Measurements from ENCODE around the gene ROBO1. TPM values are rescaled to one million over a fixed set of nuclear protein-coding genes. Genes with fewer than 3 reads are reported as not detected.

ROBO1 gene
- total RNA-seq, 2 donors from 2014 or later: 7.6 to 19.7 TPM

DNA sequence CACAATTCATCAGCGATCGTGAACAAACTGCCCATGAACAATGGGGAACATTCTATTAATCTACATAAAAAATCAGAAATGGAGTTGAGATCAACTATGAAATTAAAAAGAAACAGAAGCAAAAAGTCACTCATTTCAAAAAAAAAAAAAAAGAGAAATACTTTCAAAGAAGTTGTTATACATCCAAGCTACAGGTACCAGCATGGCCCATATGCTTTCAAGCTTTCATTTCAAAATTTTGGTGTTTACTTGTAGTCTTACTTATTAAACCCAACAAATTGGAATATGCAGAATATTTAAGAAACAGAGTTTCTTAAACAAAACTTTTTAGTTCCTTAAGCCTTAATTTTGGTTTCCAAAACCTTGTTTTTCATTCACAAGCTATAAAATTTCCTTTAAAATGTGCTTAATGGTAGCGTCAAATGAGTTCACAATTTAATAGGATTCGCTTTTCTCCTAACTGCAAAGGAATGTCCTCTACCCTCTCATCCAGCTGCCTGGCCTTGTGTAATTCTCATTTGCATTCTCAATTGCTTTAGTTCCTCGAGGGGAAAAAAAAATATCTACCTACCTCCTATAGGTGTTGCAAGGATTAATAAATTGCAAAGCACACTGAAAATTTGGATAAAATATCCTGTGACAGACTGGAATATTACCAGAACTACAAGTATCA is 565.2 kb downstream of the ROBO1 start:
- TF ChIP-seq CTCF (IDR thresholded peaks at IDR 0.05): no peak
- DNase-seq (ENCODE audit: low spot score): no peak
- Histone ChIP-seq H3K36me3 (no peaks in the 10 kb centered on the region), H3K4me1 (no peaks in the 10 kb centered on the region), H3K4me3 (no peak overlapping the region), H3K27me3 (no peaks in the 10 kb centered on the region), H3K9me3 (no peaks in the 10 kb centered on the region), H3K27ac (no peak overlapping the region)

DNA sequence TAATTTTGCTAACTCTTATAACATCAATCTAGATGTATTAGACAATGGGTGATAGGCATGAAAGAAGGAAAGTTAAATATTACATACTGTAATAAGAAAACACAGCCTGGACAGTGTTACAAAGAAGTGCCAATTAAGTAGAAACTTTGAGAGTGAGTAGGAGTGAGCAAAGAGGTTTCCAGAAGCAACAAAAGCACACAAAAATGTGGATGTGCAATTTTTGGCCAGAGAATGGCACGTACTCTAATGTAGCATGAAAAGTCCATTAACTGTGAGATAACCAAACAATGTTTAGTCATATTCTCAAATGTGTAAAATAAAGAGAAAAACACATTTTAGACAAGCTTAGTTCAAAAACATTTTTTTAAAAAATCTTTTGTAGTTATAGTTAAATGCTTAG is 567.3 kb downstream of the ROBO1 start:
- Histone ChIP-seq H3K9me3 (peaks cover 0 to 4% of the 10 kb centered on the region in 2 donors), H3K27ac (no peak overlapping the region), H3K4me3 (no peak overlapping the region), H3K27me3 (no peaks in the 10 kb centered on the region), H3K4me1 (no peaks in the 10 kb centered on the region), H3K36me3 (no peaks in the 10 kb centered on the region)
- TF ChIP-seq CTCF (IDR thresholded peaks at IDR 0.05): no peak
- no peak for DNase-seq (ENCODE audit: low spot score)

GRCh38 chr3:79199966-79200365 is 567.8 kb downstream of the ROBO1 start:
- TF ChIP-seq CTCF (IDR thresholded peaks at IDR 0.05): no peak
- no peaks in the 10 kb centered on the region for H3K36me3 ChIP-seq
- no peak overlapping the region for H3K4me3 ChIP-seq
- H3K4me1 ChIP-seq: no peaks in the 10 kb centered on the region
- no peak overlapping the region for H3K27ac ChIP-seq
- no peak for DNase-seq (ENCODE audit: low spot score)
- H3K9me3 ChIP-seq: peaks cover 0 to 4% of the 10 kb centered on the region in 2 donors
- H3K27me3 ChIP-seq: no peaks in the 10 kb centered on the region

- Histone ChIP-seq H3K4me1 (no peaks in the 10 kb centered on the region), H3K9me3 (no peaks in the 10 kb centered on the region), H3K36me3 (no peaks in the 10 kb centered on the region), H3K4me3 (no peak overlapping the region), H3K27me3 (no peaks in the 10 kb centered on the region), H3K27ac (no peak overlapping the region)
- DNase-seq (ENCODE audit: low spot score): no peak
- no peak for TF ChIP-seq CTCF (IDR thresholded peaks at IDR 0.05)
These were observed 580.4 kb downstream of the ROBO1 start for GRCh38 chr3:79187426-79187825.

DNA sequence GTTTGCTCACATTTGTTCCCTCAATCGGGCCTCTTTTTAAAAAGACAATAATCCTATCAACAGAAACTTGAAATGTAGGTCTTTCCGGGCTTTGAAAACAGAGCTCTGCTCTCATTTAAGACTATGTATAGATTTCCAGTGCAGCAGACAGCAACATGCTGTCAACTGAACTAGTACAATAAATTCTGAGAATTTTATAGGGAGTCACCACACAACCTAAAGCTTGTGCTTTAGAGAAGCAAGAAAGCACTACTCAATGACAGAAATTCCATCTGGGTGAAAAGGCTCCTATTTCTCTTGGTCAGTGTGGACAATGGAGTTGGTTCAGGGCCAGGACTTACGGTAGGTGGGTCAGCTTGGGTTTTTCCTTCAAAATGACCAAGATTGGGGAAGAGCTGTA is 583.5 kb downstream of the ROBO1 start:
- DNase-seq (ENCODE audit: low spot score): no peak
- Histone ChIP-seq H3K4me3 (no peak overlapping the region), H3K4me1 (no peaks in the 10 kb centered on the region), H3K27ac (no peak overlapping the region), H3K36me3 (no peaks in the 10 kb centered on the region), H3K9me3 (no peaks in the 10 kb centered on the region), H3K27me3 (no peaks in the 10 kb centered on the region)
- TF ChIP-seq CTCF (IDR thresholded peaks at IDR 0.05): no peak

- Histone ChIP-seq H3K27me3 (no peaks in the 10 kb centered on the region), H3K27ac (no peak overlapping the region), H3K36me3 (no peaks in the 10 kb centered on the region), H3K9me3 (no peaks in the 10 kb centered on the region), H3K4me3 (no peak overlapping the region), H3K4me1 (no peaks in the 10 kb centered on the region)
- TF ChIP-seq CTCF (IDR thresholded peaks at IDR 0.05): no peak
- DNase-seq (ENCODE audit: low spot score): no peak
These were observed 584.3 kb downstream of the ROBO1 start for GRCh38 chr3:79183496-79183895.

All from right atrium auricular region (tissue), 2 donors.